ENCODE results near the gene PHF3.

- no peak for TF ChIP-seq POLR2AphosphoS5 (IDR thresholded peaks at IDR 0.05; ENCODE audit: low read depth)
- TF ChIP-seq, protein P1, sequence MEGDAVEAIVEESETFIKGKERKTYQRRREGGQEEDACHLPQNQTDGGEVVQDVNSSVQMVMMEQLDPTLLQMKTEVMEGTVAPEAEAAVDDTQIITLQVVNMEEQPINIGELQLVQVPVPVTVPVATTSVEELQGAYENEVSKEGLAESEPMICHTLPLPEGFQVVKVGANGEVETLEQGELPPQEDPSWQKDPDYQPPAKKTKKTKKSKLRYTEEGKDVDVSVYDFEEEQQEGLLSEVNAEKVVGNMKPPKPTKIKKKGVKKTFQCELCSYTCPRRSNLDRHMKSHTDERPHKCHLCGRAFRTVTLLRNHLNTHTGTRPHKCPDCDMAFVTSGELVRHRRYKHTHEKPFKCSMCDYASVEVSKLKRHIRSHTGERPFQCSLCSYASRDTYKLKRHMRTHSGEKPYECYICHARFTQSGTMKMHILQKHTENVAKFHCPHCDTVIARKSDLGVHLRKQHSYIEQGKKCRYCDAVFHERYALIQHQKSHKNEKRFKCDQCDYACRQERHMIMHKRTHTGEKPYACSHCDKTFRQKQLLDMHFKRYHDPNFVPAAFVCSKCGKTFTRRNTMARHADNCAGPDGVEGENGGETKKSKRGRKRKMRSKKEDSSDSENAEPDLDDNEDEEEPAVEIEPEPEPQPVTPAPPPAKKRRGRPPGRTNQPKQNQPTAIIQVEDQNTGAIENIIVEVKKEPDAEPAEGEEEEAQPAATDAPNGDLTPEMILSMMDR (conservative IDR thresholded peaks at IDR 0.05; ENCODE audit: low read depth in 2 of 2), result no peak
Measured at GRCh38 chr6:63661769-63662168, 26.2 kb downstream of the PHF3 start.
